Vagina (tissue), 2 donors: ENCODE measurements around the gene GRAMD2A.

Experiments
- CTCF ChIP-seq, 3 experiments: fragments of 450-650 bp in 2 of 3; fragments of 200-600 bp in 1 of 3; sonication (generic) in 1 of 3; IDR thresholded peaks; one replicate each; pipeline ENCODE4 v1.5.1; 2017 to 2019; ENCODE audit warnings: antibody characterized with exemption in 3 of 3, mild to moderate bottlenecking in 2 of 3, moderate library complexity in 2 of 3
- POLR2A ChIP-seq, 2 donors: fragments of 450-650 bp; IDR thresholded peaks; one replicate each; pipeline ENCODE4 v1.6.1; 2017; ENCODE audit warnings: antibody characterized with exemption in 2 of 2, mild to moderate bottlenecking in 2 of 2, moderate library complexity in 2 of 2
- POLR2AphosphoS5 ChIP-seq, 2 donors: sonication (generic); formaldehyde crosslinking; IDR thresholded peaks; one replicate each; pipeline ENCODE4 v1.9.0; 2017; ENCODE audit warnings: antibody characterized with exemption in 2 of 2, mild to moderate bottlenecking in 2 of 2, low read depth in 1 of 2; ENCODE audit not compliant: insufficient read depth in 1 of 2

GRCh38 chr15:72133211-72133610 is 64.4 kb downstream of the GRAMD2A start:
- TF ChIP-seq CTCF (IDR thresholded peaks at IDR 0.05) (no peak), POLR2A (IDR thresholded peaks at IDR 0.05) (no peak), POLR2AphosphoS5 (IDR thresholded peaks at IDR 0.05; ENCODE audit: insufficient read depth in 1 of 2, low read depth in 1 of 2) (no peak)
